ENCODE data around the gene TRIM66.

GRCh38 chr11:8584082-8584481, 98.4 kb downstream of the TRIM66 start:
- TF ChIP-seq POLR2A (IDR thresholded peaks at IDR 0.05; ENCODE audit: low read length) (no peak), GATA1 (IDR thresholded peaks at IDR 0.05; ENCODE audit: low read depth, low read length) (no peak)
